Spinal cord (tissue), 10 donors: Measurements from ENCODE around the gene ZCCHC14. TPM values are rescaled to one million over a fixed set of nuclear protein-coding genes. Genes with fewer than 3 reads are reported as not detected.
A peak's percentile ranks its signal among the peaks of the same experiment; 100 is the strongest.
"Not testable (repeated sequence)": the region's sequence is repeated elsewhere in the genome, so short reads cannot be mapped to it uniquely, and the experiment has no call there.

Experiments used
- DNase-seq, 6 donors: peaks; one replicate each; pipeline versions ENCODE4 v3.0.0 to v3.0.0-alpha.2; 2013 to 2015; ENCODE audit warnings: low spot score in 6 of 6, low read depth in 4 of 6
- H3K27ac ChIP-seq: one replicate; pipeline ENCODE4 v1.5.1; 2013; ENCODE audit warnings: low read depth, low read length, control low read depth
- H3K27me3 ChIP-seq: one replicate; pipeline ENCODE4 v1.6.1; 2013; ENCODE audit warnings: low read length; ENCODE audit not compliant: control insufficient read depth, insufficient read depth
- H3K36me3 ChIP-seq: one replicate; pipeline ENCODE4 v1.6.1; 2013; ENCODE audit warnings: low read length; ENCODE audit not compliant: control insufficient read depth, insufficient read depth
- H3K4me1 ChIP-seq: one replicate; pipeline ENCODE4 v1.6.1; 2013; ENCODE audit warnings: low read length; ENCODE audit not compliant: control insufficient read depth, insufficient read depth
- H3K4me3 ChIP-seq: one replicate; pipeline ENCODE4 v1.5.1; 2013; ENCODE audit warnings: low read depth, low read length, control low read depth
- H3K9me3 ChIP-seq: one replicate; pipeline ENCODE4 v1.6.1; 2013; ENCODE audit warnings: low read length; ENCODE audit not compliant: control insufficient read depth, insufficient read depth
- WGBS: methylation state at CpG from one replicate; pipeline ENCODE4 v1.1.5; 2013; ENCODE audit warnings: missing lambda C conversion rate; ENCODE audit not compliant: insufficient coverage; 5-methylcytosine and 5-hydroxymethylcytosine counted together
- polyA plus RNA-seq, 2 donors: library from polyadenylated mRNA; unstranded; fragments of 120-200 nt; gene quantifications; one replicate each; pipeline ENCODE4 v1.2.1, GENCODE V29; 2013; ENCODE audit not compliant: insufficient read length in 2 of 2
- total RNA-seq, 2 donors: library from RNA; depleted of rRNA in 1 of 2; stranded (reverse); fragments of 120-200 nt in 1 of 2; fragments of >200 nt in 1 of 2; gene quantifications; one replicate each; pipeline versions ENCODE4 v1.2.3 to v1.2.4, GENCODE V29; 2013 to 2014
- donor health status: healthy.

ZCCHC14 gene
- total and polyA plus RNA-seq, 4 donors = 16.8 to 43.5 (median 27.2) TPM

GRCh38 chr16:87491522-87492290, 1.1 kb downstream of the ZCCHC14 start:
- DNase-seq = peak in 2 of 6 donors; percentile 43 to 62
- 5% methylated on average over 75 of the region's 80 CpGs for WGBS
- Histone ChIP-seq H3K4me3 (peak overlapping the region; percentile 24), H3K4me1 (peaks cover 45% of the 10 kb centered on the region), H3K9me3 (no peaks in the 10 kb centered on the region), H3K27ac (no peak overlapping the region), H3K36me3 (peaks cover 16% of the 10 kb centered on the region), H3K27me3 (no peaks in the 10 kb centered on the region)

GRCh38 chr16:87490799-87491521, 1.9 kb downstream of the ZCCHC14 start:
- DNase-seq, H3K9me3 ChIP-seq, H3K27ac ChIP-seq, H3K27me3 ChIP-seq: not testable (repeated sequence)
- 19% methylated on average over 28 of the region's 45 CpGs for WGBS
- peaks cover 16% of the 10 kb centered on the region for H3K36me3 ChIP-seq
- peak overlapping the region; percentile 24 for H3K4me3 ChIP-seq
- peaks cover 44% of the 10 kb centered on the region for H3K4me1 ChIP-seq

- Histone ChIP-seq H3K27ac (no peak overlapping the region), H3K27me3 (no peaks in the 10 kb centered on the region), H3K36me3 (peaks cover 16% of the 10 kb centered on the region), H3K9me3 (no peaks in the 10 kb centered on the region), H3K4me1 (peaks cover 42% of the 10 kb centered on the region), H3K4me3 (peak overlapping the region; percentile 24)
- DNase-seq = no peak
- WGBS = 19% methylated on average over 15 of the region's 16 CpGs
Observed at GRCh38 chr16:87490096-87490798, 2.6 kb downstream of the ZCCHC14 start.

- Histone ChIP-seq H3K9me3 (no peaks in the 10 kb centered on the region), H3K4me3 (peak overlapping the region; percentile 24), H3K4me1 (peaks cover 47% of the 10 kb centered on the region), H3K27me3 (no peaks in the 10 kb centered on the region), H3K36me3 (peaks cover 16% of the 10 kb centered on the region), H3K27ac (no peak overlapping the region)
- WGBS = no CpG with 5 or more reads among the region's 6 CpGs
- no peak for DNase-seq
Observed at GRCh38 chr16:87489434-87490045, 3.3 kb downstream of the ZCCHC14 start.

- H3K4me3 ChIP-seq, DNase-seq, H3K27me3 ChIP-seq, H3K9me3 ChIP-seq, H3K27ac ChIP-seq: not testable (repeated sequence)
- 17% methylated on average over 1 of the region's 6 CpGs for WGBS
- peaks cover 48% of the 10 kb centered on the region for H3K4me1 ChIP-seq
- peaks cover 16% of the 10 kb centered on the region for H3K36me3 ChIP-seq
Observed at GRCh38 chr16:87488960-87489359, 3.9 kb downstream of the ZCCHC14 start.

- peak in 1 of 6 donors; percentile 54 for DNase-seq
- Histone ChIP-seq H3K4me3 (no peak overlapping the region), H3K9me3 (no peaks in the 10 kb centered on the region), H3K27ac (no peak overlapping the region), H3K27me3 (no peaks in the 10 kb centered on the region), H3K36me3 (peaks cover 16% of the 10 kb centered on the region), H3K4me1 (peaks cover 39% of the 10 kb centered on the region)
- 37% methylated on average over 19 of the region's 24 CpGs for WGBS
Observed at GRCh38 chr16:87487361-87487924, 5.4 kb downstream of the ZCCHC14 start.

GRCh38 chr16:87486713-87487247, 6.0 kb downstream of the ZCCHC14 start:
- peaks cover 40% of the 10 kb centered on the region for H3K4me1 ChIP-seq
- H3K27me3 ChIP-seq = no peaks in the 10 kb centered on the region
- no peaks in the 10 kb centered on the region for H3K9me3 ChIP-seq
- no peak for DNase-seq
- no peak overlapping the region for H3K27ac ChIP-seq
- H3K36me3 ChIP-seq = peaks cover 19% of the 10 kb centered on the region
- 53% methylated on average over 3 of the region's 5 CpGs for WGBS
- no peak overlapping the region for H3K4me3 ChIP-seq

- H3K4me3 ChIP-seq = no peak overlapping the region
- no peaks in the 10 kb centered on the region for H3K27me3 ChIP-seq
- no peaks in the 10 kb centered on the region for H3K9me3 ChIP-seq
- peaks cover 35% of the 10 kb centered on the region for H3K4me1 ChIP-seq
- H3K27ac ChIP-seq = no peak overlapping the region
- 84% methylated on average over 4 of the region's 8 CpGs for WGBS
- DNase-seq = no peak
- peaks cover 15% of the 10 kb centered on the region for H3K36me3 ChIP-seq
Observed at GRCh38 chr16:87486282-87486681, 6.5 kb downstream of the ZCCHC14 start.

- H3K4me1 ChIP-seq = peaks cover 32% of the 10 kb centered on the region
- not testable (repeated sequence) for H3K27me3 ChIP-seq, H3K4me3 ChIP-seq, H3K27ac ChIP-seq, H3K36me3 ChIP-seq, DNase-seq, H3K9me3 ChIP-seq
- no CpG with 5 or more reads among the region's 4 CpGs for WGBS
Observed at GRCh38 chr16:87485792-87486191, 7.0 kb downstream of the ZCCHC14 start.
